Adrenal gland (tissue), 12 donors: Measurements from ENCODE around the gene NME7. TPM values are rescaled to one million over a fixed set of nuclear protein-coding genes. Genes with fewer than 3 reads are reported as not detected.

ENCODE experiments used
- DNase-seq, 7 donors: peaks; one replicate each; pipeline ENCODE4 v3.0.0-alpha.2; 2019 to 2020
- H3K27ac ChIP-seq, 5 donors: fragments of 200-600 bp; sonication (generic) in 4 of 5; 1 replicate in 3 of 5; 2 replicates in 2 of 5; pipeline versions ENCODE4 v1.5.1 to v1.8.0; 2016 to 2020; ENCODE audit warnings: mild to moderate bottlenecking in 1 of 5
- H3K27me3 ChIP-seq: fragments of 200-600 bp; 2 replicates; pipeline ENCODE4 v1.8.0; 2021
- H3K36me3 ChIP-seq, 2 donors: fragments of 200-600 bp; replicated peaks in 1 of 2; 1 replicate in 1 of 2; 2 replicates in 1 of 2; pipeline versions ENCODE4 v1.5.1 to v1.8.0; 2018 to 2022
- H3K4me1 ChIP-seq, 2 donors: fragments of 200-600 bp; replicated peaks in 1 of 2; 1 replicate in 1 of 2; 2 replicates in 1 of 2; pipeline versions ENCODE4 v1.5.1 to v1.8.0; 2018 to 2021
- H3K4me3 ChIP-seq, 4 donors: fragments of 200-600 bp; sonication (generic) in 3 of 4; one replicate each; pipeline ENCODE4 v1.5.1; 2016 to 2018
- H3K9me3 ChIP-seq, 3 donors: fragments of 200-600 bp; sonication (generic) in 1 of 3; replicated peaks in 1 of 3; 1 replicate in 2 of 3; 2 replicates in 1 of 3; pipeline versions ENCODE4 v1.5.1 to v1.8.0; 2016 to 2021
- CTCF ChIP-seq, 6 experiments: fragments of 450-650 bp in 4 of 6; fragments of 200-600 bp in 2 of 6; sonication (generic) in 1 of 6; IDR thresholded peaks; 1 replicate in 5 of 6; 2 replicates in 1 of 6; pipeline versions ENCODE4 v1.5.1 to v1.8.0; 2016 to 2021; ENCODE audit warnings: antibody characterized with exemption in 6 of 6, mild to moderate bottlenecking in 2 of 6, moderate library complexity in 1 of 6
- POLR2A ChIP-seq, 2 donors: fragments of 450-650 bp; IDR thresholded peaks; one replicate each; pipeline ENCODE4 v1.6.1; 2017; ENCODE audit warnings: antibody characterized with exemption in 2 of 2, mild to moderate bottlenecking in 2 of 2, moderate library complexity in 1 of 2
- WGBS, 4 donors: extraction: QIAGEN DNeasy Blood & Tissue Kit in 2 of 4; methylation state at CpG; one replicate each; pipeline versions ENCODE4 v1.1.5 to v1.1.7; 2013 to 2017; 5-methylcytosine and 5-hydroxymethylcytosine counted together
- intact Hi-C, 2 donors: fragments of 100-400 bp; cut with DNase I; formaldehyde crosslinking; loops; one replicate each; pipeline versions ENCODE4 v1.14.1 to v1.15.0; 2022 to 2023
- polyA plus RNA-seq, 3 donors: library from polyadenylated mRNA; stranded (reverse); fragments of 200-250 nt in 2 of 3; fragments of 350-450 nt in 1 of 3; fragmentation: Illumina TruSeq in 1 of 3; extraction: RNeasy Lipid Tissue Mini Kit (QIAGEN cat#74804) in 1 of 3; gene quantifications; one replicate each; pipeline ENCODE4 v1.2.3, GENCODE V29; 2013 to 2014
- total RNA-seq, 9 donors: library from RNA; depleted of rRNA in 4 of 9; stranded (reverse); fragments of >200 nt in 4 of 9; fragments of 120-200 nt in 1 of 9; fragmentation: NEBNext Ultra II Directional in 1 of 9; extraction: Animal tissue kit (Norgen Biotek cat#: 25700) in 1 of 9; gene quantifications; one replicate each; pipeline versions ENCODE4 v1.1.0 to v1.2.4, GENCODE V29; 2013 to 2023
- donor health status: healthy with polysubstance abuse.
- donor health status: Bipolar disorder and iron deficiency.
- donor health status: DM: yes; HTN: yes; CAD: no.
- donor health status: DM: no; HTN: no; CAD: no.
- donor health status: DM: no; HTN: no; CAD: no.
- donor health status: DM: yes; HTN: yes; CAD: no.

Gene NME7
- total and polyA plus RNA-seq, 12 donors: 3.3 to 41.4 (median 15.6) TPM

- no peaks in the 10 kb centered on the region for H3K4me1 ChIP-seq
- TF ChIP-seq CTCF (IDR thresholded peaks at IDR 0.05) (no peak), POLR2A (IDR thresholded peaks at IDR 0.05) (no peak)
- no peak for DNase-seq
- no peaks in the 10 kb centered on the region for H3K27me3 ChIP-seq
- H3K36me3 ChIP-seq: no peaks in the 10 kb centered on the region
- WGBS, 4 donors: 96 to 99% (median 97%) methylated on average over 3 of the region's 3 CpGs
- H3K9me3 ChIP-seq: no peaks in the 10 kb centered on the region
- H3K27ac ChIP-seq: no peak overlapping the region
- intact Hi-C loops: no loop called here
- no peak overlapping the region for H3K4me3 ChIP-seq
Measured at GRCh38 chr1:169395955-169396354, 28.4 kb upstream of the NME7 start.

GRCh38 chr1:169392406-169392805 is 24.8 kb upstream of the NME7 start:
- intact Hi-C loops: no loop called here
- Histone ChIP-seq H3K9me3 (no peaks in the 10 kb centered on the region), H3K4me1 (no peaks in the 10 kb centered on the region), H3K27me3 (no peaks in the 10 kb centered on the region), H3K4me3 (no peak overlapping the region), H3K36me3 (peaks cover 0 to 25% of the 10 kb centered on the region in 2 donors), H3K27ac (no peak overlapping the region)
- no peak for DNase-seq
- no peak for TF ChIP-seq POLR2A (IDR thresholded peaks at IDR 0.05)
- TF ChIP-seq CTCF (IDR thresholded peaks at IDR 0.05): no peak
- 89 to 92% (median 92%) methylated on average over 1 of the region's 1 CpG for WGBS, 4 donors

DNA sequence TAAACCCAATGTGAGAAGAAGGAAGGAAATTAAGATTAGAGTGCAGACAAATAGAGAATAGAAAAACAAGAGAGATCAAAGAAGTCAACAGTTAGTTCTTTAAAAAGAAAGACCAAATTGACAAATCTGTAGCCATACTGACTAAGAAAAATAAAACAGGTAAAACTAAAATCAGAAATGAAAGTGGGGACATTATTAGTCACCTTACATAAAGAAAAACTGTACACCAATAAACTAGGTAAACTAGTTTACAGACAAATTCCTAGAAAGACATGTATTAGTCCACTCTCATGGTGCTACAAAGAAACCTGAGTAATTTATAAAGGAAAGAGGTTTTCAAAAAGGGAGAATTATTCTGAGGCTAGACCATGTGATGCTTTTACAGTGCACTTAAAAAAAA is 22.7 kb upstream of the NME7 start:
- peaks cover 0 to 37% of the 10 kb centered on the region in 2 donors for H3K36me3 ChIP-seq

DNA sequence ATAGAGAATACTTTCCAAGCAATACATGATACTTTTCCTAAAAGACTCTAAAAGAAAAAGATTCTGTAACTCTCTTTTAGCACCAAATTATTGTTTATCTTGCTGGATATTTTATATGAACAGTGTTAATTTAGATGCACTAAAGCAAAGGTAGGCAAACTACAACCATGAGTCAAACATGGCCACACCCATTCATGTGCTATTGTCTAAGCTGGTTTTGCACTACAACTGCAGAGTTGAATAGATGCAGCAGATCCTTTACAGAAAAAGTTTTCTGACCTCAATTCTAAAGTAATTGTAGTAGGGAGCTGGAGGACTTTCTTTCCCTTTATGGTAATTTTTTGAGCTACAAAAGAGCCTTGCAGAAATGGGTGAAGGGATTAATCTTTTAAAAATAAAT is 19.8 kb upstream of the NME7 start:
- H3K27ac ChIP-seq: no peak overlapping the region
- intact Hi-C loops: no loop called here
- H3K27me3 ChIP-seq: no peaks in the 10 kb centered on the region
- no peak for TF ChIP-seq CTCF (IDR thresholded peaks at IDR 0.05)
- TF ChIP-seq POLR2A (IDR thresholded peaks at IDR 0.05): no peak
- H3K36me3 ChIP-seq: peaks cover 0 to 47% of the 10 kb centered on the region in 2 donors
- H3K4me1 ChIP-seq: no peaks in the 10 kb centered on the region
- H3K9me3 ChIP-seq: no peaks in the 10 kb centered on the region
- DNase-seq: no peak
- H3K4me3 ChIP-seq: no peak overlapping the region

More for the DNA sequence above, 22.7 kb upstream of the NME7 start:
- TF ChIP-seq CTCF (IDR thresholded peaks at IDR 0.05): no peak
- TF ChIP-seq POLR2A (IDR thresholded peaks at IDR 0.05): no peak
- no peak overlapping the region for H3K27ac ChIP-seq
- DNase-seq: no peak
- no peaks in the 10 kb centered on the region for H3K9me3 ChIP-seq
- no peak overlapping the region for H3K4me3 ChIP-seq
- intact Hi-C loops: no loop called here
- H3K4me1 ChIP-seq: no peaks in the 10 kb centered on the region
- no peaks in the 10 kb centered on the region for H3K27me3 ChIP-seq
